Effector CD4-positive, alpha-beta T cell (primary cell): ENCODE results near the gene HTR1A. TPM values are rescaled to one million over a fixed set of nuclear protein-coding genes. Genes with fewer than 3 reads are reported as not detected.

Source experiments
- DNase-seq: peaks from one replicate; pipeline ENCODE4 v3.0.0-alpha.2; 2020
- total RNA-seq: gene quantifications from one replicate; lab custom pipeline; 2026; lab: John Stamatoyannopoulos, UW

The HTR1A gene
- not detected for total RNA-seq

- DNase-seq, result no peak
Observed at GRCh38 chr5:63962279-63962678, at the start of gene HTR1A. TSS of gene HTR1A (minus strand) at chr5:63962445. CDS start at chr5:63961719, 726 bp downstream.

- no peak for DNase-seq
Observed at GRCh38 chr5:64003966-64004365, 41.7 kb upstream of the HTR1A start.

- DNase-seq, result no peak
Observed at GRCh38 chr5:64000096-64000495, 37.9 kb upstream of the HTR1A start.

GRCh38 chr5:63987053-63987452 lies 24.8 kb upstream of the HTR1A start:
- no peak for DNase-seq

- no peak for DNase-seq
Observed at GRCh38 chr5:63981864-63982263, 19.6 kb upstream of the HTR1A start.

- no peak for DNase-seq
Observed at GRCh38 chr5:63963926-63964325, 1.7 kb upstream of the HTR1A start.

- DNase-seq, result no peak
Observed at GRCh38 chr5:63963080-63963735, 963 bp upstream of the HTR1A start.

GRCh38 chr5:63961598-63962161 lies 565 bp downstream of the HTR1A start:
- no peak for DNase-seq

- DNase-seq, result no peak
Observed at GRCh38 chr5:63961125-63961597, 1.1 kb downstream of the HTR1A start.

GRCh38 chr5:63960646-63961045 lies 1.6 kb downstream of the HTR1A start:
- no peak for DNase-seq

- DNase-seq, result no peak
Observed at GRCh38 chr5:63959177-63959982, 2.9 kb downstream of the HTR1A start.

GRCh38 chr5:63958654-63959053 lies 3.6 kb downstream of the HTR1A start:
- no peak for DNase-seq

- DNase-seq, result no peak
Observed at GRCh38 chr5:63957617-63958016, 4.6 kb downstream of the HTR1A start.

GRCh38 chr5:63953217-63953616 lies 9.0 kb downstream of the HTR1A start:
- no peak for DNase-seq

GRCh38 chr5:63935103-63935502 lies 27.1 kb downstream of the HTR1A start:
- no peak for DNase-seq

- DNase-seq, result no peak
Observed at GRCh38 chr5:63931836-63932235, 30.4 kb downstream of the HTR1A start.

GRCh38 chr5:63928451-63928850 lies 33.8 kb downstream of the HTR1A start:
- no peak for DNase-seq

GRCh38 chr5:63923914-63924313 lies 38.3 kb downstream of the HTR1A start:
- DNase-seq, result no peak

- DNase-seq, result no peak
Observed at GRCh38 chr5:63919763-63920478, 42.3 kb downstream of the HTR1A start.

- no peak for DNase-seq
Observed at GRCh38 chr5:63916786-63917185, 45.5 kb downstream of the HTR1A start.

- no peak for DNase-seq
Observed at GRCh38 chr5:63911871-63912270, 50.4 kb downstream of the HTR1A start.
